Transverse colon (tissue), 3 donors: Measurements from ENCODE around the gene MAPKBP1.

ENCODE experiments used
- EP300 ChIP-seq: sonication (generic); formaldehyde crosslinking; IDR thresholded peaks from one replicate; pipeline ENCODE4 v1.6.1; 2017; ENCODE audit warnings: antibody characterized with exemption, low read depth
- POLR2AphosphoS5 ChIP-seq, 3 donors: sonication (generic); formaldehyde crosslinking; IDR thresholded peaks; one replicate each; pipeline ENCODE4 v1.6.1; 2016; ENCODE audit warnings: antibody characterized with exemption in 3 of 3

DNA sequence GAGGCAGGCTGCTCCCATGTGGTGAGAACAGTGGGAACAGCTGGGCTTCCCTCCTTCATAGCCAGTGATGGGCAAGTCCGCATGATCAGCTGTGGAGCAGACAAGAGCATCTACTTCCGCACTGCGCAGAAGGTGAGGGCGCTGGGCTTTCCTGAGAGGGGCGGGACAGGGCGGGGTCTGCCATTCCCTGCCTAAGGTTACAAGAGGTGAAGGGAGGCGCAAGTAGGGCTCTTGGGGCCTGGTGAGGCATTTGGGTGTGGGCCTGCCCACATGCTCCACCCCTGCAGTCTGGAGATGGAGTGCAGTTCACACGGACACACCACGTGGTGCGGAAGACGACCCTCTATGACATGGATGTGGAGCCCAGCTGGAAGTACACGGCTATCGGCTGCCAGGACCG, 43.0 kb downstream of the MAPKBP1 start:
- TF ChIP-seq EP300 (no peak), POLR2AphosphoS5 (IDR thresholded peaks at IDR 0.05) (no peak)
